Thymus (tissue), 11 donors: ENCODE results near the gene SVEP1. TPM values are rescaled to one million over a fixed set of nuclear protein-coding genes. Genes with fewer than 3 reads are reported as not detected.

Experiments used
- DNase-seq, 9 donors: peaks; one replicate each; pipeline ENCODE4 v3.0.0-alpha.2; 2013; ENCODE audit warnings: low spot score in 9 of 9, low read depth in 6 of 9, missing footprints in 1 of 9
- H3K27ac ChIP-seq, 2 donors: one replicate each; pipeline ENCODE4 v1.5.1; 2013; ENCODE audit warnings: control low read depth in 1 of 2, low read depth in 1 of 2, low read length in 1 of 2, mild to moderate bottlenecking in 1 of 2, moderate library complexity in 1 of 2
- H3K27me3 ChIP-seq, 2 donors: one replicate each; pipeline ENCODE4 v1.5.1; 2013; ENCODE audit warnings: low read length in 1 of 2; ENCODE audit not compliant: control insufficient read depth in 2 of 2, insufficient read depth in 1 of 2
- H3K36me3 ChIP-seq, 2 donors: one replicate each; pipeline ENCODE4 v1.5.1; 2013; ENCODE audit warnings: low read length in 1 of 2, mild to moderate bottlenecking in 1 of 2, moderate library complexity in 1 of 2; ENCODE audit not compliant: control insufficient read depth in 2 of 2, insufficient read depth in 2 of 2
- H3K4me1 ChIP-seq, 2 donors: one replicate each; pipeline ENCODE4 v1.5.1; 2013; ENCODE audit warnings: low read length in 2 of 2; ENCODE audit not compliant: control insufficient read depth in 2 of 2, insufficient read depth in 2 of 2
- H3K4me3 ChIP-seq, 2 donors: one replicate each; pipeline ENCODE4 v1.5.1; 2013; ENCODE audit warnings: low read length in 2 of 2, control low read depth in 1 of 2, mild to moderate bottlenecking in 1 of 2
- H3K9me3 ChIP-seq, 2 donors: one replicate each; pipeline ENCODE4 v1.5.1; 2013; ENCODE audit warnings: low read length in 1 of 2, mild to moderate bottlenecking in 1 of 2; ENCODE audit not compliant: control insufficient read depth in 2 of 2, insufficient read depth in 1 of 2
- WGBS: extraction: QIAGEN DNeasy Blood & Tissue Kit; methylation state at CpG from one replicate; pipeline ENCODE4 v1.1.7; 2013; 5-methylcytosine and 5-hydroxymethylcytosine counted together
- polyA plus RNA-seq: library from polyadenylated mRNA; stranded (reverse); fragments of 200-250 nt; gene quantifications from one replicate; pipeline ENCODE4 v1.2.3, GENCODE V29; 2013
- total RNA-seq: library from RNA; stranded (reverse); fragments of 120-200 nt; gene quantifications from one replicate; pipeline ENCODE4 v1.2.4, GENCODE V29; 2013
- donor health status: healthy.

Gene SVEP1
- total and polyA plus RNA-seq, 2 donors: 0.52 to 1.2 TPM

- no peaks in the 10 kb centered on the region for H3K36me3 ChIP-seq
- H3K9me3 ChIP-seq: no peaks in the 10 kb centered on the region
- 99% methylated on average over 2 of the region's 2 CpGs for WGBS
- DNase-seq: no peak
- no peak overlapping the region for H3K4me3 ChIP-seq
- no peak overlapping the region for H3K27ac ChIP-seq
- peaks cover 0 to 8% of the 10 kb centered on the region in 2 donors for H3K27me3 ChIP-seq
- H3K4me1 ChIP-seq: no peaks in the 10 kb centered on the region
Measured at GRCh38 chr9:110571801-110572483, 7.6 kb downstream of the SVEP1 start.

- Histone ChIP-seq H3K4me3 (no peak overlapping the region), H3K36me3 (no peaks in the 10 kb centered on the region), H3K4me1 (no peaks in the 10 kb centered on the region), H3K27ac (no peak overlapping the region), H3K27me3 (no peaks in the 10 kb centered on the region), H3K9me3 (no peaks in the 10 kb centered on the region)
- 94% methylated on average over 1 of the region's 1 CpG for WGBS
- DNase-seq: no peak
Measured at GRCh38 chr9:110566156-110566555, 13.4 kb downstream of the SVEP1 start.

- Histone ChIP-seq H3K4me3 (no peak overlapping the region), H3K4me1 (no peaks in the 10 kb centered on the region), H3K27me3 (no peaks in the 10 kb centered on the region), H3K27ac (no peak overlapping the region), H3K36me3 (no peaks in the 10 kb centered on the region), H3K9me3 (no peaks in the 10 kb centered on the region)
- DNase-seq: no peak
- 94% methylated on average over 2 of the region's 2 CpGs for WGBS
Measured at GRCh38 chr9:110561826-110562225, 17.7 kb downstream of the SVEP1 start.

GRCh38 chr9:110559869-110560268, 19.7 kb downstream of the SVEP1 start:
- H3K27ac ChIP-seq: no peak overlapping the region
- no peaks in the 10 kb centered on the region for H3K36me3 ChIP-seq
- no peak for DNase-seq
- 95% methylated on average over 1 of the region's 1 CpG for WGBS
- no peaks in the 10 kb centered on the region for H3K9me3 ChIP-seq
- H3K27me3 ChIP-seq: no peaks in the 10 kb centered on the region
- H3K4me3 ChIP-seq: no peak overlapping the region
- H3K4me1 ChIP-seq: no peaks in the 10 kb centered on the region

GRCh38 chr9:110555551-110556331, 23.8 kb downstream of the SVEP1 start:
- DNase-seq: no peak
- Histone ChIP-seq H3K4me1 (no peaks in the 10 kb centered on the region), H3K27me3 (no peaks in the 10 kb centered on the region), H3K27ac (no peak overlapping the region), H3K36me3 (no peaks in the 10 kb centered on the region), H3K9me3 (no peaks in the 10 kb centered on the region), H3K4me3 (no peak overlapping the region)
- WGBS: 74% methylated on average over 6 of the region's 6 CpGs

- DNase-seq: no peak
- Histone ChIP-seq H3K9me3 (no peaks in the 10 kb centered on the region), H3K36me3 (no peaks in the 10 kb centered on the region), H3K4me1 (no peaks in the 10 kb centered on the region), H3K27ac (no peak overlapping the region), H3K4me3 (no peak overlapping the region), H3K27me3 (no peaks in the 10 kb centered on the region)
- WGBS: 87% methylated on average over 5 of the region's 5 CpGs
Measured at GRCh38 chr9:110546411-110546871, 33.1 kb downstream of the SVEP1 start.

- Histone ChIP-seq H3K36me3 (no peaks in the 10 kb centered on the region), H3K9me3 (no peaks in the 10 kb centered on the region), H3K27me3 (no peaks in the 10 kb centered on the region), H3K27ac (no peak overlapping the region), H3K4me3 (no peak overlapping the region), H3K4me1 (no peaks in the 10 kb centered on the region)
- no peak for DNase-seq
- WGBS: 94% methylated on average over 2 of the region's 2 CpGs
Measured at GRCh38 chr9:110545705-110546104, 33.8 kb downstream of the SVEP1 start.

GRCh38 chr9:110543631-110544051, 35.9 kb downstream of the SVEP1 start:
- Histone ChIP-seq H3K36me3 (no peaks in the 10 kb centered on the region), H3K9me3 (no peaks in the 10 kb centered on the region), H3K27me3 (no peaks in the 10 kb centered on the region), H3K4me1 (no peaks in the 10 kb centered on the region), H3K27ac (no peak overlapping the region), H3K4me3 (no peak overlapping the region)
- no peak for DNase-seq
- WGBS: 93% methylated on average over 2 of the region's 2 CpGs

- Histone ChIP-seq H3K36me3 (no peaks in the 10 kb centered on the region), H3K4me1 (no peaks in the 10 kb centered on the region), H3K27me3 (no peaks in the 10 kb centered on the region), H3K27ac (no peak overlapping the region), H3K9me3 (no peaks in the 10 kb centered on the region), H3K4me3 (no peak overlapping the region)
- DNase-seq: no peak
- 87% methylated on average over 2 of the region's 2 CpGs for WGBS
Measured at GRCh38 chr9:110541950-110542349, 37.6 kb downstream of the SVEP1 start.
